Panc1 (cell line): Measurements from ENCODE around the gene TWSG1. TPM values are rescaled to one million over a fixed set of nuclear protein-coding genes. Genes with fewer than 3 reads are reported as not detected.

Experiments used
- ATAC-seq: fragments of 200-7000 bp; cut with Tn5 transposase; 2 replicates; pipeline ENCODE4 v1.9.1; 2020; ENCODE audit warnings: mild to moderate bottlenecking, moderate library complexity
- BruUV-seq: library from RNA; stranded (reverse); fragments of 400-500 nt; replicated peaks from 2 replicates; lab custom pipeline; 2021; lab: Mats Ljungman, UMichigan
- CTCF ChIA-PET: fragments of 300-600 bp; sonication (Branson Sonifier 250); formaldehyde crosslinking; loops from one replicate; lab custom pipeline; 2022; ENCODE audit warnings: antibody characterized with exemption; lab: Charles Lee
- POLR2A ChIA-PET: fragments of 300-600 bp; sonication (Branson Sonifier 250); formaldehyde crosslinking; loops from one replicate; lab custom pipeline; 2022; ENCODE audit warnings: antibody characterized with exemption; lab: Charles Lee
- DNase-seq: peaks from one replicate; pipeline ENCODE4 v3.0.0-alpha.2; 2010; ENCODE audit warnings: low read depth, low spot score
- H3K27ac ChIP-seq: 2 replicates; pipeline ENCODE4 v1.5.1; 2011; ENCODE audit warnings: mild to moderate bottlenecking, low read length, inconsistent platforms
- H3K27me3 ChIP-seq: fragments of 200-500 bp; sonication (Bioruptor generic); 2 replicates; pipeline ENCODE4 v1.6.0; 2014; ENCODE audit warnings: low read length, inconsistent platforms; ENCODE audit not compliant: control insufficient read depth, insufficient read depth
- H3K36me3 ChIP-seq: fragments of 200-500 bp; sonication (Bioruptor generic); 2 replicates; pipeline ENCODE4 v1.5.1; 2014; ENCODE audit warnings: inconsistent platforms, mild to moderate bottlenecking, low read length, moderate library complexity; ENCODE audit not compliant: control insufficient read depth, insufficient read depth
- H3K4me1 ChIP-seq: 2 replicates; pipeline ENCODE4 v1.5.1; 2011; ENCODE audit warnings: inconsistent platforms, mild to moderate bottlenecking, low read length, moderate library complexity; ENCODE audit not compliant: control insufficient read depth, insufficient read depth
- H3K4me3 ChIP-seq, 2 experiments: 2 replicates each; pipeline ENCODE4 v1.5.1; 2011 to 2012; ENCODE audit warnings: low read depth in 2 of 2, low read length in 2 of 2, mild to moderate bottlenecking in 2 of 2, inconsistent platforms in 1 of 2, moderate library complexity in 1 of 2
- H3K9me3 ChIP-seq: fragments of 200-500 bp; sonication (Bioruptor generic); 2 replicates; pipeline ENCODE4 v1.5.1; 2014; ENCODE audit warnings: low read depth, mild to moderate bottlenecking, inconsistent platforms, low read length, moderate library complexity; ENCODE audit not compliant: control insufficient read depth, insufficient read depth
- POLR2AphosphoS5 ChIP-seq: IDR thresholded peaks from 2 replicates; pipeline ENCODE4 v1.6.1; 2012; ENCODE audit warnings: mild to moderate bottlenecking, low read depth, low read length, moderate library complexity
- REST ChIP-seq, 2 experiments: IDR thresholded peaks; 2 replicates each; pipeline ENCODE4 v1.6.1; 2011 to 2012; ENCODE audit warnings: low read depth in 2 of 2, control low read depth in 1 of 2, low read length in 1 of 2, mild to moderate bottlenecking in 1 of 2, moderate library complexity in 1 of 2; ENCODE audit not compliant: insufficient read depth in 1 of 2
- SIN3A ChIP-seq: IDR thresholded peaks from 2 replicates; pipeline ENCODE4 v1.6.1; 2012; ENCODE audit warnings: low read depth, mild to moderate bottlenecking, low read length, moderate library complexity, borderline replicate concordance; ENCODE audit not compliant: insufficient read depth
- TCF7L2 ChIP-seq: IDR thresholded peaks from 2 replicates; pipeline ENCODE4 v1.6.1; 2011; ENCODE audit warnings: mild to moderate bottlenecking, low read depth, low read length, inconsistent platforms
- in situ Hi-C: cut with HindIII; loops from 2 replicates; pipeline ENCODE4 v1.10.0; 2016; ENCODE audit warnings: low sequenced_read_pairs, low pct_unique_long_range_greater_than_20kb
- intact Hi-C: fragments of 100-400 bp; cut with micrococcal nuclease; formaldehyde crosslinking; loops from one replicate; pipeline ENCODE4 v1.10.0; 2022; ENCODE audit not compliant: unreplicated experiment
- total RNA-seq: library from RNA; stranded (reverse); gene quantifications from one replicate; pipeline ENCODE4 v1.2.1, GENCODE V29; 2021; ENCODE audit not compliant: unreplicated experiment
- TF ChIP-seq, protein P1 (sequence below): fragments of 450-650 bp; IDR thresholded peaks from 2 replicates; pipeline ENCODE4 v1.5.1; 2017; ENCODE audit warnings: mild to moderate bottlenecking

TWSG1 gene
- total RNA-seq, 1 experiment from 2014 or later = 54.1 TPM

DNA sequence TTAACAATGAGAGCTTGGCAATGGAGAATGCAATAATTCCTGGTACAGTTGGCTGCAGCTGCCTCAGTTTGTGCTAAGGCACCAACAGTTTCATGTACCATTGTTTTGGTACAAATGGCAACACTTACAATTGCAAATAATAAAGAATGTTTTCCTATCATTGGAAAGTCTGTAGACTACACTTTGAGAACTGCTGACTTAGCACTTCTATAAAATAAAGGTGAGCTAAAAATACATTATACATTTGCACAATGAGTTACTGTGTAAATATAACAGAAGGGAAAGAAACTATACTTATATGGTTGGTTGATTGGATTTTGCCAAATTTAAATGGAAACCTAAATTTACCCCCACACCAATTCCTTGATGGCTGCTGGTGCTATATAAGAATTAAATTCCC is 44.9 kb upstream of the TWSG1 start:
- ChIA-PET POLR2A (no interaction called here), CTCF (no interaction called here)
- TF ChIP-seq SIN3A (no peak), TCF7L2 (no peak), REST (IDR thresholded peaks at IDR 0.05; ENCODE audit: insufficient read depth in 1 of 2, low read depth in 2 of 2, low read length in 1 of 2) (no peak), POLR2AphosphoS5 (no peak)
- TF ChIP-seq, protein P1, sequence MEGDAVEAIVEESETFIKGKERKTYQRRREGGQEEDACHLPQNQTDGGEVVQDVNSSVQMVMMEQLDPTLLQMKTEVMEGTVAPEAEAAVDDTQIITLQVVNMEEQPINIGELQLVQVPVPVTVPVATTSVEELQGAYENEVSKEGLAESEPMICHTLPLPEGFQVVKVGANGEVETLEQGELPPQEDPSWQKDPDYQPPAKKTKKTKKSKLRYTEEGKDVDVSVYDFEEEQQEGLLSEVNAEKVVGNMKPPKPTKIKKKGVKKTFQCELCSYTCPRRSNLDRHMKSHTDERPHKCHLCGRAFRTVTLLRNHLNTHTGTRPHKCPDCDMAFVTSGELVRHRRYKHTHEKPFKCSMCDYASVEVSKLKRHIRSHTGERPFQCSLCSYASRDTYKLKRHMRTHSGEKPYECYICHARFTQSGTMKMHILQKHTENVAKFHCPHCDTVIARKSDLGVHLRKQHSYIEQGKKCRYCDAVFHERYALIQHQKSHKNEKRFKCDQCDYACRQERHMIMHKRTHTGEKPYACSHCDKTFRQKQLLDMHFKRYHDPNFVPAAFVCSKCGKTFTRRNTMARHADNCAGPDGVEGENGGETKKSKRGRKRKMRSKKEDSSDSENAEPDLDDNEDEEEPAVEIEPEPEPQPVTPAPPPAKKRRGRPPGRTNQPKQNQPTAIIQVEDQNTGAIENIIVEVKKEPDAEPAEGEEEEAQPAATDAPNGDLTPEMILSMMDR = no peak
- Histone ChIP-seq H3K36me3 (no peaks in the 10 kb centered on the region), H3K4me1 (no peaks in the 10 kb centered on the region), H3K4me3 (no peak overlapping the region), H3K9me3 (no peaks in the 10 kb centered on the region), H3K27ac (no peak overlapping the region), H3K27me3 (no peaks in the 10 kb centered on the region)
- ATAC-seq (no peak), DNase-seq (no peak)
- in situ Hi-C loops = no loop called here
- intact Hi-C loops = no loop called here
- BruUV-seq = no TSS peak

GRCh38 chr18:9290156-9290555 is 44.4 kb upstream of the TWSG1 start:
- Histone ChIP-seq H3K4me3 (no peak overlapping the region), H3K36me3 (no peaks in the 10 kb centered on the region), H3K9me3 (no peaks in the 10 kb centered on the region), H3K27ac (no peak overlapping the region), H3K27me3 (no peaks in the 10 kb centered on the region), H3K4me1 (no peaks in the 10 kb centered on the region)
- ATAC-seq = no peak
- in situ Hi-C loops (no loop called here), intact Hi-C loops (no loop called here)
- TF ChIP-seq, protein P1 = no peak
- TF ChIP-seq REST (IDR thresholded peaks at IDR 0.05; ENCODE audit: insufficient read depth in 1 of 2, low read depth in 2 of 2, low read length in 1 of 2) (no peak), SIN3A (no peak), TCF7L2 (no peak), POLR2AphosphoS5 (no peak)
- ChIA-PET CTCF (no interaction called here), POLR2A (no interaction called here)
- BruUV-seq = no TSS peak
- no peak for DNase-seq
